CD14-positive monocyte (primary cell): ENCODE data around the gene AOPEP. TPM values are rescaled to one million over a fixed set of nuclear protein-coding genes. Genes with fewer than 3 reads are reported as not detected.

Experiments used
- DNase-seq, 3 donors: peaks; one replicate each; pipeline ENCODE4 v3.0.0-alpha.2; 2011 to 2022
- H2AFZ ChIP-seq: 2 replicates; pipeline ENCODE4 v1.6.0; 2012; ENCODE audit warnings: mild to moderate bottlenecking, low read depth, low read length, inconsistent platforms; ENCODE audit not compliant: insufficient read depth, poor library complexity, severe bottlenecking
- H3K27ac ChIP-seq, 2 donors: 1 replicate in 1 of 2; 2 replicates in 1 of 2; pipeline ENCODE4 v1.5.1; 2012 to 2013; ENCODE audit warnings: low read length in 2 of 2, control low read depth in 1 of 2, inconsistent platforms in 1 of 2, low read depth in 1 of 2, mild to moderate bottlenecking in 1 of 2
- H3K27me3 ChIP-seq, 2 donors: one replicate each; pipeline versions ENCODE4 v1.6.0 to v1.6.1; 2011 to 2013; ENCODE audit warnings: low read length in 2 of 2; ENCODE audit not compliant: control insufficient read depth in 2 of 2, insufficient read depth in 2 of 2
- H3K36me3 ChIP-seq, 2 donors: replicated peaks in 1 of 2; 1 replicate in 1 of 2; 2 replicates in 1 of 2; pipeline versions ENCODE4 v1.5.1 to v1.6.1; 2012 to 2013; ENCODE audit warnings: low read length in 2 of 2, control low read depth in 1 of 2, inconsistent platforms in 1 of 2, mild to moderate bottlenecking in 1 of 2; ENCODE audit not compliant: insufficient read depth in 2 of 2, control insufficient read depth in 1 of 2
- H3K4me1 ChIP-seq, 2 donors: 1 replicate in 1 of 2; 2 replicates in 1 of 2; pipeline versions ENCODE4 v1.5.1 to v1.6.1; 2012 to 2013; ENCODE audit warnings: low read length in 2 of 2, control low read depth in 1 of 2, inconsistent platforms in 1 of 2, mild to moderate bottlenecking in 1 of 2, moderate library complexity in 1 of 2; ENCODE audit not compliant: insufficient read depth in 2 of 2, control insufficient read depth in 1 of 2
- H3K4me2 ChIP-seq: replicated peaks from 2 replicates; pipeline ENCODE3; 2012; ENCODE audit warnings: low read length, moderate library complexity, mild to moderate bottlenecking; ENCODE audit not compliant: poor library complexity, severe bottlenecking; ENCODE audit errors: extremely low read depth
- H3K4me3 ChIP-seq, 3 experiments: fragments of 200-600 bp in 1 of 3; sonication (generic) in 1 of 3; replicated peaks in 1 of 3; 1 replicate in 2 of 3; 2 replicates in 1 of 3; pipeline ENCODE4 v1.5.1; 2011 to 2013; ENCODE audit warnings: low read length in 3 of 3, mild to moderate bottlenecking in 3 of 3, control low read depth in 2 of 3, low read depth in 2 of 3, inconsistent platforms in 1 of 3, moderate library complexity in 1 of 3
- H3K79me2 ChIP-seq: 2 replicates; pipeline ENCODE4 v1.6.0; 2012; ENCODE audit warnings: mild to moderate bottlenecking, control low read depth, inconsistent platforms, low read length, moderate library complexity; ENCODE audit not compliant: insufficient read depth
- H3K9ac ChIP-seq: 2 replicates; pipeline ENCODE4 v1.6.0; 2017; ENCODE audit warnings: low read length, mild to moderate bottlenecking; ENCODE audit not compliant: insufficient read depth, poor library complexity, severe bottlenecking
- H3K9me3 ChIP-seq, 2 donors: replicated peaks in 1 of 2; 1 replicate in 1 of 2; 2 replicates in 1 of 2; pipeline versions ENCODE4 v1.5.1 to v1.6.1; 2012 to 2013; ENCODE audit warnings: low read length in 2 of 2, control low read depth in 1 of 2; ENCODE audit not compliant: control insufficient read depth in 1 of 2, insufficient read depth in 1 of 2
- H4K20me1 ChIP-seq: 2 replicates; pipeline ENCODE4 v1.6.0; 2012; ENCODE audit warnings: mild to moderate bottlenecking, low read length, control low read depth, moderate library complexity; ENCODE audit not compliant: insufficient read depth
- H3K27ac Mint-ChIP-seq, 7 donors: one replicate each; pipeline ENCODE4 v1.8.0; 2020; ENCODE audit warnings: mild to moderate bottlenecking in 7 of 7, mixed read lengths in 7 of 7, moderate library complexity in 6 of 7, inconsistent platforms in 2 of 7
- H3K27me3 Mint-ChIP-seq, 3 donors: one replicate each; pipeline ENCODE4 v1.8.0; 2021 to 2022; ENCODE audit warnings: low read depth in 3 of 3, mild to moderate bottlenecking in 3 of 3, mixed read lengths in 3 of 3, moderate library complexity in 3 of 3, inconsistent platforms in 1 of 3
- H3K36me3 Mint-ChIP-seq, 2 donors: one replicate each; pipeline ENCODE4 v1.8.0; 2020; ENCODE audit warnings: mixed read lengths in 2 of 2, inconsistent platforms in 1 of 2, mild to moderate bottlenecking in 1 of 2
- H3K4me1 Mint-ChIP-seq: one replicate; pipeline ENCODE4 v1.8.0; 2020; ENCODE audit warnings: mild to moderate bottlenecking, mixed read lengths
- H3K4me3 Mint-ChIP-seq, 2 donors: one replicate each; pipeline ENCODE4 v1.8.0; 2020; ENCODE audit warnings: mild to moderate bottlenecking in 2 of 2, mixed read lengths in 2 of 2, moderate library complexity in 1 of 2
- H3K9me3 Mint-ChIP-seq, 7 donors: one replicate each; pipeline ENCODE4 v1.8.0; 2020 to 2022; ENCODE audit warnings: mixed read lengths in 7 of 7, mild to moderate bottlenecking in 6 of 7, moderate library complexity in 6 of 7, inconsistent platforms in 2 of 7
- CTCF ChIP-seq: fragments of 200-600 bp; IDR thresholded peaks from one replicate; pipeline ENCODE4 v1.8.0; 2022; ENCODE audit warnings: antibody characterized with exemption, mild to moderate bottlenecking
- WGBS: methylation state at CpG from one replicate; pipeline ENCODE4 v1.1.5; 2013; ENCODE audit warnings: missing lambda C conversion rate; ENCODE audit not compliant: insufficient coverage; 5-methylcytosine and 5-hydroxymethylcytosine counted together
- intact Hi-C, 2 donors: fragments of 100-400 bp; cut with micrococcal nuclease; formaldehyde crosslinking; loops; one replicate each; pipeline versions ENCODE4 v1.15.0 to v1.15.1; 2023
- polyA plus RNA-seq, 3 donors: library from polyadenylated mRNA; depleted of rRNA in 1 of 3; unstranded in 2 of 3; stranded (reverse) in 1 of 3; fragments of 300-500 nt in 2 of 3; fragments of >200 nt in 1 of 3; fragmentation: Illumina TruSeq in 2 of 3; gene quantifications; 1 replicate in 2 of 3; 2 replicates in 1 of 3; pipeline ENCODE4 v1.2.3, GENCODE V29; 2012 to 2021

Gene AOPEP
- polyA plus RNA-seq, 3 donors, result 3.0 to 4.1 (median 3.1) TPM

GRCh38 chr9:95027914-95028852 lies 301.7 kb downstream of the AOPEP start:
- H4K20me1 ChIP-seq, result no peaks in the 10 kb centered on the region
- Mint-ChIP-seq H3K4me3 (no peak overlapping the region), H3K9me3 (no peaks in the 10 kb centered on the region), H3K4me1 (no peaks in the 10 kb centered on the region), H3K27ac (peak overlapping the region in 1 of 7 donors; percentile 47), H3K27me3 (peaks cover 0 to 3% (median 2%) of the 10 kb centered on the region in 3 donors), H3K36me3 (peaks cover 0 to 3% of the 10 kb centered on the region in 2 donors)
- intact Hi-C loops, result no loop called here
- DNase-seq, result no peak
- no peak overlapping the region for H3K27ac ChIP-seq
- no peak for TF ChIP-seq CTCF
- H3K9ac ChIP-seq, result no peak overlapping the region
- H3K9me3 ChIP-seq, result no peaks in the 10 kb centered on the region
- H3K79me2 ChIP-seq, result no peaks in the 10 kb centered on the region
- no peak overlapping the region for H2AFZ ChIP-seq
- no peaks in the 10 kb centered on the region for H3K36me3 ChIP-seq
- no peak overlapping the region for H3K4me2 ChIP-seq
- H3K27me3 ChIP-seq, result no peaks in the 10 kb centered on the region
- WGBS, result 100% methylated on average over 3 of the region's 11 CpGs
- no peaks in the 10 kb centered on the region for H3K4me1 ChIP-seq
- no peak overlapping the region for H3K4me3 ChIP-seq

- 87% methylated on average over 7 of the region's 8 CpGs for WGBS
- H3K9me3 Mint-ChIP-seq, result no peaks in the 10 kb centered on the region
- Histone ChIP-seq H3K36me3 (no peaks in the 10 kb centered on the region), H3K4me3 (no peak overlapping the region), H3K27me3 (no peaks in the 10 kb centered on the region), H3K9ac (no peak overlapping the region), H3K4me2 (no peak overlapping the region), H3K27ac (no peak overlapping the region), H3K79me2 (no peaks in the 10 kb centered on the region), H2AFZ (no peak overlapping the region), H3K9me3 (no peaks in the 10 kb centered on the region), H4K20me1 (no peaks in the 10 kb centered on the region), H3K4me1 (no peaks in the 10 kb centered on the region)
- no peak for TF ChIP-seq CTCF
- H3K4me3 Mint-ChIP-seq, result no peak overlapping the region
- intact Hi-C loops, result no loop called here
- H3K27me3 Mint-ChIP-seq, result peaks cover 0 to 3% (median 2%) of the 10 kb centered on the region in 3 donors
- peaks cover 0 to 3% of the 10 kb centered on the region in 2 donors for H3K36me3 Mint-ChIP-seq
- no peaks in the 10 kb centered on the region for H3K4me1 Mint-ChIP-seq
- no peak for DNase-seq
- H3K27ac Mint-ChIP-seq, result no peak overlapping the region
Observed at GRCh38 chr9:95028853-95029219, 302.3 kb downstream of the AOPEP start.
